WTC11 (cell line): ENCODE data around the gene UBAC2. TPM values are rescaled to one million over a fixed set of nuclear protein-coding genes. Genes with fewer than 3 reads are reported as not detected.

Experiments
- ATAC-seq: fragments of 200-7000 bp; cut with Tn5 transposase; 2 replicates; pipeline ENCODE4 v1.10.0; 2021; ENCODE audit warnings: mild to moderate bottlenecking, moderate library complexity
- CTCF ChIA-PET: fragments of 300-600 bp; sonication (Branson Sonifier 250); formaldehyde crosslinking; loops from one replicate; lab custom pipeline; 2021; ENCODE audit warnings: antibody characterized with exemption; lab: Charles Lee
- POLR2A ChIA-PET: fragments of 350-600 bp; sonication (Branson Sonifier 250); formaldehyde crosslinking; loops from one replicate; lab custom pipeline; 2021; ENCODE audit warnings: antibody characterized with exemption; lab: Charles Lee
- DNase-seq: peaks from one replicate; pipeline ENCODE4 v3.0.0; 2021; ENCODE audit warnings: low spot score
- H3K27ac Mint-ChIP-seq: 2 replicates; pipeline ENCODE4 v1.8.0; 2021; ENCODE audit warnings: mixed read lengths
- H3K27me3 Mint-ChIP-seq: 2 replicates; pipeline ENCODE4 v1.8.0; 2021; ENCODE audit warnings: low read depth, mild to moderate bottlenecking, moderate library complexity, mixed read lengths
- H3K36me3 Mint-ChIP-seq: 2 replicates; pipeline ENCODE4 v1.8.0; 2021; ENCODE audit warnings: mixed read lengths
- H3K4me1 Mint-ChIP-seq: 2 replicates; pipeline ENCODE4 v1.8.0; 2022; ENCODE audit warnings: mixed read lengths
- H3K4me3 Mint-ChIP-seq: 2 replicates; pipeline ENCODE4 v1.8.0; 2021; ENCODE audit warnings: mild to moderate bottlenecking, moderate library complexity, mixed read lengths
- H3K9me3 Mint-ChIP-seq: 2 replicates; pipeline ENCODE4 v1.8.0; 2021; ENCODE audit warnings: mixed read lengths
- CBFB ChIP-seq: sonication (generic); formaldehyde crosslinking; IDR thresholded peaks from 2 replicates; pipeline ENCODE4 v1.8.1; 2022; ENCODE audit warnings: mild to moderate bottlenecking, low read depth, missing genetic modification reagents
- FOXK1 ChIP-seq: sonication (generic); formaldehyde crosslinking; IDR thresholded peaks from 2 replicates; pipeline ENCODE4 v1.8.0; 2022; ENCODE audit warnings: mild to moderate bottlenecking, moderate library complexity, missing genetic modification reagents
- GRHL2 ChIP-seq: fragments of 250-450 bp; sonication (Bioruptor Pico); IDR thresholded peaks from 2 replicates; pipeline ENCODE4 v1.8.0; 2022; ENCODE audit warnings: mild to moderate bottlenecking, moderate library complexity; ENCODE audit not compliant: insufficient replicate concordance, severe bottlenecking
- HMGA2 ChIP-seq: fragments of 250-450 bp; sonication (Bioruptor Pico); IDR thresholded peaks from 2 replicates; pipeline ENCODE4 v1.4.0; 2021; ENCODE audit warnings: mild to moderate bottlenecking, moderate library complexity
- KAT7 ChIP-seq: sonication (generic); formaldehyde crosslinking; IDR thresholded peaks from 2 replicates; pipeline ENCODE4 v1.8.1; 2023; ENCODE audit warnings: missing genetic modification reagents, mild to moderate bottlenecking, borderline replicate concordance
- NR1H2 ChIP-seq: sonication (generic); formaldehyde crosslinking; IDR thresholded peaks from 2 replicates; pipeline ENCODE4 v1.9.0; 2021; ENCODE audit warnings: mild to moderate bottlenecking, moderate library complexity, missing genetic modification reagents
- RELA ChIP-seq: sonication (generic); formaldehyde crosslinking; IDR thresholded peaks from 2 replicates; pipeline ENCODE4 v1.8.1; 2022; ENCODE audit warnings: missing genetic modification reagents, mild to moderate bottlenecking, borderline replicate concordance
- SMAD3 ChIP-seq: sonication (generic); formaldehyde crosslinking; IDR thresholded peaks from 2 replicates; pipeline ENCODE4 v1.8.0; 2022; ENCODE audit warnings: missing genetic modification reagents, mild to moderate bottlenecking, borderline replicate concordance
- SOX15 ChIP-seq: fragments of 250-450 bp; sonication (Bioruptor Pico); IDR thresholded peaks from 2 replicates; pipeline ENCODE4 v1.9.0; 2021; ENCODE audit warnings: mild to moderate bottlenecking
- TCF7 ChIP-seq: sonication (generic); formaldehyde crosslinking; IDR thresholded peaks from 2 replicates; pipeline ENCODE4 v1.8.0; 2022; ENCODE audit warnings: mild to moderate bottlenecking, low read depth, missing genetic modification reagents, moderate library complexity
- ZBTB21 ChIP-seq: sonication (generic); formaldehyde crosslinking; IDR thresholded peaks from 2 replicates; pipeline ENCODE4 v1.8.1; 2023; ENCODE audit warnings: mild to moderate bottlenecking, missing genetic modification reagents, borderline replicate concordance
- ZNF232 ChIP-seq: sonication (generic); formaldehyde crosslinking; IDR thresholded peaks from 2 replicates; pipeline ENCODE4 v1.8.0; 2022; ENCODE audit warnings: mild to moderate bottlenecking, missing genetic modification reagents
- ZNF317 ChIP-seq: sonication (generic); formaldehyde crosslinking; IDR thresholded peaks from 2 replicates; pipeline ENCODE4 v1.8.1; 2023; ENCODE audit warnings: low read depth, mild to moderate bottlenecking, moderate library complexity, missing genetic modification reagents, borderline replicate concordance
- total RNA-seq: library from RNA; stranded (reverse); gene quantifications from 3 replicates; pipeline ENCODE4 v1.2.3, GENCODE V29; 2021
- TF ChIP-seq, protein P1 (sequence below): sonication (generic); formaldehyde crosslinking; IDR thresholded peaks from 2 replicates; pipeline ENCODE4 v1.8.1; 2023; ENCODE audit warnings: mild to moderate bottlenecking, missing genetic modification reagents
- TF ChIP-seq, protein P2 (sequence below): fragments of 250-450 bp; sonication (Bioruptor Pico); IDR thresholded peaks from 2 replicates; pipeline ENCODE4 v1.9.0; 2021; ENCODE audit warnings: moderate library complexity, mild to moderate bottlenecking, inconsistent platforms, borderline replicate concordance
- TF ChIP-seq, protein P3 (sequence below): sonication (generic); formaldehyde crosslinking; IDR thresholded peaks from 2 replicates; pipeline ENCODE4 v1.8.1; 2022; ENCODE audit warnings: mild to moderate bottlenecking, missing genetic modification reagents, moderate library complexity, borderline replicate concordance
- TF ChIP-seq, protein P4 (sequence below): sonication (generic); formaldehyde crosslinking; IDR thresholded peaks from 2 replicates; pipeline ENCODE4 v1.8.1; 2022; ENCODE audit warnings: mild to moderate bottlenecking, moderate library complexity, missing genetic modification reagents
- TF ChIP-seq, protein P5 (sequence below): sonication (generic); formaldehyde crosslinking; IDR thresholded peaks from 2 replicates; pipeline ENCODE4 v1.8.1; 2022; ENCODE audit warnings: missing genetic modification reagents, borderline replicate concordance
- TF ChIP-seq, protein P6 (sequence below): sonication (generic); formaldehyde crosslinking; IDR thresholded peaks from 2 replicates; pipeline ENCODE4 v1.8.0; 2022; ENCODE audit warnings: mild to moderate bottlenecking, missing genetic modification reagents

Gene UBAC2
- total RNA-seq, 1 experiment from 2014 or later = 64.7 TPM

DNA sequence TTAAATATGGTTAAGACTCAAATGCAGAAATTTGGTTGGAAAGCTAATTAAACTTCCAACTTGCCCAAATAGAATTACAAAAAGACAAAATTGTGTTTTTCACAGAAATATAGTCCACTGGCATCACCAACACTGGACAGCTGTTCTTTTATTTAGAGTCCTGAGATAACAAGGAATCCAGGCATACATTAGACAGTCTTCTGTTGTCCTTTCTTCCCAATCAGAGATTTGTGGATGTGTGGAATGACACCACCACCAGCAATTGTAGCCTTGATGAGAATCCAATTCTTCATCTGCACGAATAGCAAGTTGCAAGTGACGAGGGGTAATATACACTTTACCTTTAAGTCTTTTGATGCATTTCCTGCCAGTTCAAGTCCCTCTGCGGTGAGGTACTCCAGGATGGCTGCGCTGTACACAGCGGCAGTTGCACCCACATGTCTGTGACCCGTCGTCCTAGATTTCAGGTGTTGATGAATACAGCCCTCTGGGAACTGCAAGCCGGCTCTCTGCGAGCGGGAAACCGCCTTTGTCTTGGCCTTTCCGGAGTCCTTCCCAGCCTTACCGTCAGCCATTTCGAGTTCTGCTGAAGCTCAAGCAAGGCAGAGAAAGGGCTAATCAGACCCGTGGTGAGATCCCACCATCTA, 14.7 kb downstream of the UBAC2 start:
- H3K27ac Mint-ChIP-seq = peak overlapping the region; percentile 93
- ATAC-seq (peak; percentile 29), DNase-seq (no peak)
- no peaks in the 10 kb centered on the region for H3K9me3 Mint-ChIP-seq
- ChIA-PET POLR2A (no interaction called here), CTCF (interaction anchor here (0.8 to 1.9 kb wide), 4 partner anchors 14 to 172 kb away, joined by 3 to 10 read pairs (median 4); no protein-coding TSS in a partner anchor)
- H3K27me3 Mint-ChIP-seq = no peaks in the 10 kb centered on the region
- H3K36me3 Mint-ChIP-seq = no peaks in the 10 kb centered on the region
- H3K4me1 Mint-ChIP-seq = peaks cover 45% of the 10 kb centered on the region
- no peak overlapping the region for H3K4me3 Mint-ChIP-seq
- TF ChIP-seq, protein P1, sequence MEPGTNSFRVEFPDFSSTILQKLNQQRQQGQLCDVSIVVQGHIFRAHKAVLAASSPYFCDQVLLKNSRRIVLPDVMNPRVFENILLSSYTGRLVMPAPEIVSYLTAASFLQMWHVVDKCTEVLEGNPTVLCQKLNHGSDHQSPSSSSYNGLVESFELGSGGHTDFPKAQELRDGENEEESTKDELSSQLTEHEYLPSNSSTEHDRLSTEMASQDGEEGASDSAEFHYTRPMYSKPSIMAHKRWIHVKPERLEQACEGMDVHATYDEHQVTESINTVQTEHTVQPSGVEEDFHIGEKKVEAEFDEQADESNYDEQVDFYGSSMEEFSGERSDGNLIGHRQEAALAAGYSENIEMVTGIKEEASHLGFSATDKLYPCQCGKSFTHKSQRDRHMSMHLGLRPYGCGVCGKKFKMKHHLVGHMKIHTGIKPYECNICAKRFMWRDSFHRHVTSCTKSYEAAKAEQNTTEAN (CRISPR knock-in tag) = no peak
- TF ChIP-seq TCF7 (CRISPR knock-in tag) (no peak), KAT7 (CRISPR knock-in tag) (no peak), HMGA2 (CRISPR knock-in tag) (no peak)

DNA sequence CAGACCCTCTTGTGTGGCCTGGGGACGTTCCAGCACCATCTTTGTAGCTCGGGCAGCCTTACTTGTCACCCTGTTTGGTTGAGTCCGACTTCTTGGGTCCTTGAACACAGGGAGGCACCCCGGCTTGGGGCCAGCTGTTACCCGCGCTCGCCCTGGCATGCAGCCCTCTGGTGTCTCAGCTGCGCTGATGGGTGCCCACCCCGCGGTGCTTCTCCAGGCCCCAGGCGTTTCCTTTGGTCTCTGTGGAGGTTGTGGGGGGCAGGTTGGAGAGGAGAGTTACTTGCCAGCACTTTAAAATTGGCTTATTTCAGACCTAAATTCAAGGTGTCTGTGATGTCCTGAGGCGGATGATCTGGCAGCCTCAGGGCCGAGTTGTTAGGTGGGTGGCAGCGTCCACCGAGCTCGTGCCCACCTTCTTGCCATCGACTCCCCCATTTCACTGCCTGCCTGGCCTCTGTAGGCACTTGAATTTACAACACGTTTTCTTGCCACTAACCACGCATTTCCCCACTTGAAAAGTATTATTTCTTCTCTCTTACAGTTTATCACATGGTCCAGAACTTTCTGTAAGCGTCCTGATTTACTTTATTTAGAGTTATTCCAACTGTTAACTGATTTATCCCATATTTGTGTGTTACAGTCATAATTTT, 16.9 kb downstream of the UBAC2 start:
- Mint-ChIP-seq H3K27ac (peak overlapping the region; percentile 63; the same call in 1 of the 2 replicates), H3K4me1 (peaks cover 43% of the 10 kb centered on the region), H3K9me3 (no peaks in the 10 kb centered on the region), H3K4me3 (no peak overlapping the region), H3K27me3 (no peaks in the 10 kb centered on the region), H3K36me3 (peaks cover 5% of the 10 kb centered on the region)
- no peak; the same call in 1 of the 2 replicates for ATAC-seq
- no peak for TF ChIP-seq ZNF232 (CRISPR knock-in tag)
- TF ChIP-seq, protein P2, sequence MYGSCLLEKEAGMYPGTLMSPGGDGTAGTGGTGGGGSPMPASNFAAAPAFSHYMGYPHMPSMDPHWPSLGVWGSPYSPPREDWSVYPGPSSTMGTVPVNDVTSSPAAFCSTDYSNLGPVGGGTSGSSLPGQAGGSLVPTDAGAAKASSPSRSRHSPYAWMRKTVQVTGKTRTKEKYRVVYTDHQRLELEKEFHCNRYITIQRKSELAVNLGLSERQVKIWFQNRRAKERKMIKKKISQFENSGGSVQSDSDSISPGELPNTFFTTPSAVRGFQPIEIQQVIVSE (CRISPR knock-in tag) = no peak
- TF ChIP-seq, protein P3, sequence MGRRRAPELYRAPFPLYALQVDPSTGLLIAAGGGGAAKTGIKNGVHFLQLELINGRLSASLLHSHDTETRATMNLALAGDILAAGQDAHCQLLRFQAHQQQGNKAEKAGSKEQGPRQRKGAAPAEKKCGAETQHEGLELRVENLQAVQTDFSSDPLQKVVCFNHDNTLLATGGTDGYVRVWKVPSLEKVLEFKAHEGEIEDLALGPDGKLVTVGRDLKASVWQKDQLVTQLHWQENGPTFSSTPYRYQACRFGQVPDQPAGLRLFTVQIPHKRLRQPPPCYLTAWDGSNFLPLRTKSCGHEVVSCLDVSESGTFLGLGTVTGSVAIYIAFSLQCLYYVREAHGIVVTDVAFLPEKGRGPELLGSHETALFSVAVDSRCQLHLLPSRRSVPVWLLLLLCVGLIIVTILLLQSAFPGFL = no peak
- TF ChIP-seq, protein P4, sequence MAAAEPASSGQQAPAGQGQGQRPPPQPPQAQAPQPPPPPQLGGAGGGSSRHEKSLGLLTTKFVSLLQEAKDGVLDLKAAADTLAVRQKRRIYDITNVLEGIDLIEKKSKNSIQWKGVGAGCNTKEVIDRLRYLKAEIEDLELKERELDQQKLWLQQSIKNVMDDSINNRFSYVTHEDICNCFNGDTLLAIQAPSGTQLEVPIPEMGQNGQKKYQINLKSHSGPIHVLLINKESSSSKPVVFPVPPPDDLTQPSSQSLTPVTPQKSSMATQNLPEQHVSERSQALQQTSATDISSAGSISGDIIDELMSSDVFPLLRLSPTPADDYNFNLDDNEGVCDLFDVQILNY (CRISPR knock-in tag) = no peak
- TF ChIP-seq RELA (CRISPR knock-in tag) = no peak
- no peak for TF ChIP-seq ZNF317 (CRISPR knock-in tag)
- TF ChIP-seq, protein P5, sequence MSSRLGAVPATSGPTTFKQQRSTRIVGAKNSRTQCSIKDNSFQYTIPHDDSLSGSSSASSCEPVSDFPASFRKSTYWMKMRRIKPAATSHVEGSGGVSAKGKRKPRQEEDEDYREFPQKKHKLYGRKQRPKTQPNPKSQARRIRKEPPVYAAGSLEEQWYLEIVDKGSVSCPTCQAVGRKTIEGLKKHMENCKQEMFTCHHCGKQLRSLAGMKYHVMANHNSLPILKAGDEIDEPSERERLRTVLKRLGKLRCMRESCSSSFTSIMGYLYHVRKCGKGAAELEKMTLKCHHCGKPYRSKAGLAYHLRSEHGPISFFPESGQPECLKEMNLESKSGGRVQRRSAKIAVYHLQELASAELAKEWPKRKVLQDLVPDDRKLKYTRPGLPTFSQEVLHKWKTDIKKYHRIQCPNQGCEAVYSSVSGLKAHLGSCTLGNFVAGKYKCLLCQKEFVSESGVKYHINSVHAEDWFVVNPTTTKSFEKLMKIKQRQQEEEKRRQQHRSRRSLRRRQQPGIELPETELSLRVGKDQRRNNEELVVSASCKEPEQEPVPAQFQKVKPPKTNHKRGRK (CRISPR knock-in tag) = no peak
- POLR2A ChIA-PET = interaction anchor here (0.7 kb wide), 1 partner anchor 266 kb away, joined by 4 read pairs; no protein-coding TSS in a partner anchor
- no peak for DNase-seq
- CTCF ChIA-PET = interaction anchor here (0.6 kb wide), 1 partner anchor 1328 kb away, joined by 6 read pairs; no protein-coding TSS in a partner anchor

DNA sequence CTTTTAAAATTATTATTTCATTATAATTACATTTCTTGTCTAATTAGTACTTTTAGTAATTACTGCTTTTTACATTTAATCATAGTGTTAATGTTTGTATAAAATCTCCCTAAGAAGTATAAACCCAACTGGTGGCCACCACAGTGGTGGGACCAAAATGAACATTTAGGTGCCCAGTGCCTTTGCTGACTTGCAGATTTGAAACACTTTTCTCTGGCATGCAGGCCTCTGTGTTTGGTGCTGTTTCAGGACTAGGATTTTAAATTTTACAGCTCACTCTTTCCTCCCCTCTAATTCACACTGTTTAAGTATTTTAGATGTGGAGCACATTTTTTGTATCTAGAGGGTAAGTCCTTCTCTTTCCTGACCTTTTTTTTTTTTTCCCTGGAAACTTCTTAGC, 17.5 kb downstream of the UBAC2 start:
- ATAC-seq (no peak), DNase-seq (no peak)
- CTCF ChIA-PET = interaction anchor here (1.1 kb wide), 1 partner anchor 42 kb away, joined by 3 read pairs; no protein-coding TSS in a partner anchor
- no peaks in the 10 kb centered on the region for H3K27me3 Mint-ChIP-seq
- H3K27ac Mint-ChIP-seq = peak overlapping the region; percentile 71
- H3K4me3 Mint-ChIP-seq = no peak overlapping the region
- peaks cover 1% of the 10 kb centered on the region; the same call in 1 of the 2 replicates for H3K9me3 Mint-ChIP-seq
- H3K36me3 Mint-ChIP-seq = peaks cover 7% of the 10 kb centered on the region
- TF ChIP-seq SOX15 (CRISPR knock-in tag) (no peak), GRHL2 (no peak), NR1H2 (no peak), SMAD3 (no peak), CBFB (CRISPR knock-in tag) (no peak), ZBTB21 (CRISPR knock-in tag) (no peak), FOXK1 (no peak)
- TF ChIP-seq, protein P6, sequence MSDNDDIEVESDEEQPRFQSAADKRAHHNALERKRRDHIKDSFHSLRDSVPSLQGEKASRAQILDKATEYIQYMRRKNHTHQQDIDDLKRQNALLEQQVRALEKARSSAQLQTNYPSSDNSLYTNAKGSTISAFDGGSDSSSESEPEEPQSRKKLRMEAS (CRISPR knock-in tag) = no peak
- peaks cover 43% of the 10 kb centered on the region for H3K4me1 Mint-ChIP-seq
- POLR2A ChIA-PET = no interaction called here
